ENCODE measurements around the gene PIGV.
"Not testable (repeated sequence)": the region's sequence is repeated elsewhere in the genome, so short reads cannot be mapped to it uniquely, and the experiment has no call there.

The PIGV gene

GRCh38 chr1:26837665-26838064 is 49.9 kb downstream of the PIGV start:
- not testable (repeated sequence) for DNase-seq

GRCh38 chr1:26838474-26839338 is 51.0 kb downstream of the PIGV start:
- DNase-seq: no peak

GRCh38 chr1:26839339-26839722 is 51.6 kb downstream of the PIGV start:
- DNase-seq: no peak

GRCh38 chr1:26839779-26840178 is 52.0 kb downstream of the PIGV start:
- DNase-seq: no peak

- DNase-seq: no peak
Observed at GRCh38 chr1:26844424-26845196, 56.9 kb downstream of the PIGV start.

DNA sequence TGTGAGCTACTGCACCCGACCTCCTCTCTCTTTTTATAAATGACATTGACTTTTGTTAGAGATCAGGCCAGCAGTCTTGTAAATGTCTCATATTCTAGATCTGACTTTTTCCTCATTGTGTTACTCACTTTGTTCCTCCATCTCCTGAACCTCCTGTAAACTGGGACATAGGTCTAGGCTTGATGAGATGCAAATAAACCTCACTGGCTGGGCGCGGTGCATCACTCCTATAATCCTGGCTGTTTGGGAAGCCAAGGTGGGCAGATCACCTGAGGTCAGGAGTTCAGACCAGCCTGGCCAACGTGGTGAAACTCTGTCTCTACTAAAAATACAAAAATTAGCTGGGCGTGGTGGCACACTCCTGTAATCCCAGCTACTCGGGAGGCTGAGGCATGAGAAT is 60.1 kb downstream of the PIGV start:
- not testable (repeated sequence) for DNase-seq
